Ureter (tissue), 1 donor: ENCODE data around the gene CMPK2. TPM values are rescaled to one million over a fixed set of nuclear protein-coding genes. Genes with fewer than 3 reads are reported as not detected.
"Not testable (repeated sequence)": the region's sequence is repeated elsewhere in the genome, so short reads cannot be mapped to it uniquely, and the experiment has no call there.

ENCODE experiments used
- DNase-seq: peaks from one replicate; pipeline ENCODE4 v3.0.0-alpha.2; 2020; ENCODE audit warnings: low spot score
- total RNA-seq: library from RNA; stranded (reverse); gene quantifications from one replicate; pipeline ENCODE4 v1.2.4, GENCODE V29; 2023
- donor health status: DM: yes; HTN: yes; CAD: no.

CMPK2 gene
- 7.5 TPM for total RNA-seq

GRCh38 chr2:6865346-6866274 is at the start of gene CMPK2:
Gene CMPK2, minus strand, starts transcription at chr2:6865907. Its CDS starts 211 bp downstream, at chr2:6865696.
- peak; percentile 70 for DNase-seq

DNA sequence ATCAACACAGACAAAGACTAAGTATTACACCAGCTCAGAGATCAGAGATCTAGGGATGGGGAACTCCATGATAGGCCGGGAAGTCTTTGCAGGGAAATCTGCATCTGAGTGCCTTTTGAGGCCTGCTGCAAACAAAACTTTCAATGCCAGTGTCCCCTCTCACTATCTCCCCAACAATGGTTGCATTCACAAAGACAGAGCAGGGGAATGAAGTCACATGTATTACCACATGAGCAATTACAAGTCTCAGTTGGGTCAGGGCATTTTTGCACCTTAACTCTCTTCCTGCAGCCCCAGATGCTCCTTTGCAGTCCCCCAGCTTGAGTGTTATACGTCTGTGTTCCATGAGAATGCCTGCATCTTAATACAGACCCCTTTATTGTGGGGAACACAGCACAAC is 49.7 kb upstream of the CMPK2 start:
- no peak for DNase-seq

DNA sequence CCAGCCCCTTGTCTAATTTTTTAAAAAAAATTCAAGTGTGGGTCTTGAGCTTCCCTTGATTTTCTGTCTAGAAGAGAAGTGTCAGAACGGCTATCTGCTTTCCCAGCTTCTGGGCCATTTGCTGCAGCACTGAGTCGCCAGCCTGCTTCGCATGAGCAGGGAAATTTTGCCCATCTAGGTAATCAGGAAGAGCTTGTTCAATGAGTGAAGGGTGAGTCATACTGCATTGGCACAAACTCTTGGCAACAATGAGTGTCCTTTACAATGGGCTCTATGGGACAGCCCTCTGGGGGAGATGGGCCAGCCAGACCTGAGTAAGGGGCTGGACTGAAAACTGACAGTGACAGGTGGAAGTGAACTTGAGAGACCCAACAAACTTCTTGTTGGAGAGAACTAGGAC is 49.1 kb upstream of the CMPK2 start:
- DNase-seq: no peak

DNA sequence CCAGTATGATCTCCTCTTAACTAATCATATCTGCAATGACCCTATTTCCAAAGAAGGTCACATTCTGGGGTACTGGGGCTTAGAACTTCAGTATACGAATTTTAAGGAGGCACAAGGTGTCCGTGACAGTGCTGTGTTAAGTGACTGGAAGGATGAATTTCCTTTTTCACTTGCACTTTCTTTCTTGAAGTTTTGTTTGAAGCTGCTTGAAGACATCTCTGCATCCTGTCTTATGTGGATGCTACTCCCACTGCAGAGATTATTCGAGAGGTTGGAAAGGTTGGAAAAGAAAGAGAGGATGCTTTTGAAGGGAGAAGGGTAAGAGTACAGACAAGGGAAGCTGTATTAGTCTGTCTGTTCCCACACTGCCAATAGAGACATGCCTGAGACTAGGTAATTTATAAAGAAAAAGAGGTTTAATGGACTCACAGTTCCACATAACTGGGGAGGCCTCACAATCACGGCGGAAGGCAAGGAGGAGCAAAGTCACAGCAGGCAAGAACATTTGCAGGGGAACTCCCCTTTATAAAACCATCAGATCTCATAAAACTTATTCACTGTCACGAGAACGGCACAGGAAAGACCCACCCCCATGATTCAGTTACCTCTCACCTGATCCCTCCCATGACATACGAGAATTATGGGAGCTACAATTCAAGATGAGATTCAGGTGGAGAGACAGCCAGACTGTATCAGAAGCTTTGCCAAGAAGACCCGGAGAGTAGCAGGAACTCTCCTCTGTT is 47.9 kb upstream of the CMPK2 start:
- no peak for DNase-seq

DNA sequence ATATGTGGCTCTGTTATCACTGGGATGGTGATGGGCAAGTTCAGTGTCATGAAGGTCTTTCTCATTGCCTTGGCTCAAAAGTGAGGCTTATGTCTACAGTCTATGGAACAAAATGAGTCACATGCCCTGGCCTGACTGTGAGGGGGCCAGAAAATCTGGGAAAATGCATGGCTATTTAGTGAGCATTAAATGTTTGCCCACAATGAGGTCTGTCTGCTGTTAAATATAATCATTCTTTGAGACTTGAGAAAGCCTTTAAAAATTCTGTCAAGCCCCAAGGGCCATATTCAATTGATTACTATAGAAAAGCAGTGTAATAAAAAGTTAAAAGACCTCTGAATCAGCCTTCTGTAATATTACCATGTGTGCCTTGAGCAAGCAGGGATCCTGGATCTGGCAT is 46.0 kb upstream of the CMPK2 start:
- DNase-seq: no peak

GRCh38 chr2:6909431-6910385 is 44.0 kb upstream of the CMPK2 start:
- no peak for DNase-seq

GRCh38 chr2:6908291-6908690 is 42.6 kb upstream of the CMPK2 start:
- no peak for DNase-seq

GRCh38 chr2:6906165-6906741 is 40.5 kb upstream of the CMPK2 start:
- DNase-seq: no peak

DNA sequence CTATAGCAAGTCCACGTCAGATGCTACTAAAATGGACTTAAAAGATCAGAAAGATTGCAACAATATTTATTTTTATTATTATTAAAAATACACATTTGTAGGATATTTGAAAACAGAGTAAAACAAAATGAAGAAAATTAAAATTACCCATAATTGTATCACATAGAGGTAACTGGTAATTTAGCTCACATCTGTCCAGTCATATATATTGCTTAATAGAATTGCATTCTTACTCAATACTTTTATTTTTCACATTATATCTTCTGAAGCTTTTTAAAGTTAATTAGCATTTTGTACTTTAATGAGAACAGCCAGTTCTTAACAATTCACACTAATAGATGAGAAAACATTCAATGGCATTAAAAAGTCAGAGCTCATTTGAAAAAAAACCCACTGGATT is 40.0 kb upstream of the CMPK2 start:
- no peak for DNase-seq

GRCh38 chr2:6902581-6902980 is 36.9 kb upstream of the CMPK2 start:
- DNase-seq: not testable (repeated sequence)

DNA sequence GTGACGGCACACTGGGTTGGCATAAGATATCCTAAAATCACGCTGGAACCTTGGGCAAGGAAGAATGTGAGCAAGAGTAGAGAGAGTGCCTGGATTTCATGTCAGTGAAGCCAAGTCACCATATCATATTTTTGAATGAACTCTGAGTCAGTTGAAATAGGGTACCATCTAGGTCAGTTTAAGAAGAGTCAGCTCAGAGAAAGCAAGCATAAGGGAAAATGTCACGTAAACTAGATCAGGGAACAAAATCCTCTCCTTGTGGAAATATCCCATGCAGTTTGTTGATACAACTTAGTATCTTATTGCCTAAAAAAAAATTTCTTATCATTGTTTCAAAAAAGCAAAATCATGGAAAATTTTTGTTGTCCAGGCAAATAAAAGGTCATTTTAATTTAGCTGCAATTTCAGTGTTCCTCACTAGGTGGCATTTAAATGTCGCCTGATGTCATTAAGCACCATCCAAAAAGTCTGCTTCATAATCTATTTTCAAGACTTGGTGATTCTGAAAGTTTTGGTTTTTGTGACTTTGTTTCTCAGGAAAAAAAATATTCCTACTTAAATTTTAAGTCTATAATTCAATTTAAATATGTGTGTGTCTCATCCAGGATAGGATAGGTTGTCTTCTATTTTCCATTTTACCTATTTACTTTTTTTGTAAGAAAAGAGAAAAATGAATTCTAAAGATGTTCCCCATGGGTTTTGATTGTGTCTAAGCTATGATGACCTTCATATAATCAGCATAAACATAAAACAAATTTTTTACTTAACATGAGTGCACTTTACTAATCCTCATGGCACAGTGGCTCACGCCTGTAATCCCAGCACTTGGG is 31.4 kb upstream of the CMPK2 start:
- DNase-seq: no peak

- no peak for DNase-seq
Observed at GRCh38 chr2:6893876-6894482, 28.3 kb upstream of the CMPK2 start.

- no peak for DNase-seq
Observed at GRCh38 chr2:6888724-6889123, 23.0 kb upstream of the CMPK2 start.

DNA sequence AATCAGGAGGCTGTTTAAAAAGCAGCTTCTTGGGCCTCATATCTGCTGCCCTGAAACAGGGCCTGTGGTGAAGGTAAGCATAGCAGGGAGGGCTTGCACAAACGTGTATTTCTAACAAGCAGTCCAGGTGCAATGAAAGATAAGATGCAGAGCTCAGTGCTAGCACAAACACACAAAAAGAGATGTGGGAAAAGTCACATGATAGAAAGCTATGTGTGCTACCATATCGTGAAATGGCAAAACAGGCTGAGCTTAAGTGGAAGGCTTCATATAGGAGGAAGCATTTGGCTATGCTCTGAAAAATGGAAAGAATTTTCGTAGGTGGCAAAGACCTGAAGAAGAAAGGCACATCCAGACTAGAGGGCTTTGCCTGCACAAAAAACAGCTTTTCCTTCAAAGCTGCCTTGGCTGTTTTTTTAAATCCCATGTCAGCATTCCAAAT is 22.1 kb upstream of the CMPK2 start:
- DNase-seq: no peak

DNA sequence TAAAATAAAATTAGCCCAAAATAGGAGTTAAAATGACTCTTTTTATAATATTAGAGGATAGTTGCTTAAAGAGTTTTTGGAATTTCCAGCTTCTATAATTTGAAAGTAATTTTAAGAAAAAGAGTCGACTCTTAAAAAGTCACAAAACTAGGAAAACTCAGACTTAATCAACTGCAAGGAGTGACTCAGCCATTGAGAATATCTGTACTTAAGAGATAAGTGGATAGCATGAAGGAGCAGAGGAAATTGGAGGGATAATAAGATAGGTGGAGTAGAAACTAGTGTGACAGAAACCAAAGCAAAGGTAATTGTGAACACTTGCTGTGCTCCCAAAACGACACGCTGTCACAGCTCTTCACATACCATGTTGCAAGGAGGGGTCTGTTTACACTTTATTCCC is 20.3 kb upstream of the CMPK2 start:
- DNase-seq: no peak

DNA sequence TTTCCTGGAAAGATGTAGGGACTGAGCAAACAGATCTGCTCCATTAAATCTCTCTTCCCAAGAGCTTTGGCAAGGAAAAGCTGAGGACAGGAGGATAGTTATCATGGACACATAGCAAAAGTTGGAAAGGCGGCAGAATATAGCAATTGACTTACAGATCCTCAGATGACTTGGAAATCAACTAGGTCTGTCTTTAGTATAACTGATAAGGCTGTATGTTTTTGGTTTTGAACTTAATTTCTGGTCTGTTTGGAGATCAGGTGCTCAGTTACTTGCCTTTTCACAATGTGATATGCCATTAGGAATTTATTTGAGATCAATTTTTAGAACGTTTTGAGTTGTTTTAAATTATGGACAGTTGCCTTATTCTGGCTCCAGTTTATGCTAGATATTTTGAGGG is 19.8 kb upstream of the CMPK2 start:
- DNase-seq: no peak

DNA sequence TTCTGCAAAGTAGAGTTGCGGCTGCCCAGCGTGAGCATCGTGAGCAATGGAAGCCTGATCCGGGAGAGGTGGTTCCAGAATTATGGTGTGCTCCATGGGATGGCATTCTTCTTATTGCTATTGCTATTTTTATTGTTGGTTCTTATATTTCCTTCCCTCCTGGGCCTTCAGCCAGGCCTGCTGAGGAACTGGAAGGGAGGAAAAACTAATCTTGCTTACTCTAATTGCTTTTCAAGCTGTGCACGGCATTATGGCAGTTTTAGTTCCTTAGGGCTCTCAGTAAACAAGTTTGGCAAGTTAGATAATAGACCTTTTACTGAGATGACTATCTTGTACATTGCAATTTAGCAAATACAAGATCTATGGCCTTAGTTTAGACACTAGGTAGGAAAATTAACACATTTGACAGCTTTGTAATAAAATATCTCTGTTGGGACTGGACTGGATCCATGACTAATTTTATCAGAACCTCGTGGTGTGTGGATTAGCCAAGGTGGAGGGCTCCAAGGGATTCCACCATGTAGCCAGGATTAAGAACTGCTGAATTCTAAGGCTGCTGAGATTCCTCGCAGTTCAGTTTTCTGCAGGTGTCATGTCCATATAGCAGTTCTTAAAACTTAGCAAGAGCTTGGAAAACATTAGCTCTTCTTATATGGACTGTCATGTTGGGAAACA is 17.9 kb upstream of the CMPK2 start:
- no peak for DNase-seq

- DNase-seq: no peak
Observed at GRCh38 chr2:6881516-6881915, 15.8 kb upstream of the CMPK2 start.

GRCh38 chr2:6881046-6881445 is 15.3 kb upstream of the CMPK2 start:
- no peak for DNase-seq
